ENCODE data around the gene OR10Z1. TPM values are rescaled to one million over a fixed set of nuclear protein-coding genes. Genes with fewer than 3 reads are reported as not detected.

OR10Z1 gene, protein sequence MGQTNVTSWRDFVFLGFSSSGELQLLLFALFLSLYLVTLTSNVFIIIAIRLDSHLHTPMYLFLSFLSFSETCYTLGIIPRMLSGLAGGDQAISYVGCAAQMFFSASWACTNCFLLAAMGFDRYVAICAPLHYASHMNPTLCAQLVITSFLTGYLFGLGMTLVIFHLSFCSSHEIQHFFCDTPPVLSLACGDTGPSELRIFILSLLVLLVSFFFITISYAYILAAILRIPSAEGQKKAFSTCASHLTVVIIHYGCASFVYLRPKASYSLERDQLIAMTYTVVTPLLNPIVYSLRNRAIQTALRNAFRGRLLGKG
- not detected for polyA plus RNA-seq (2013, experiment 1 of 2; ENCODE audit: insufficient read length)
- not detected for polyA plus RNA-seq (2013, experiment 2 of 2; ENCODE audit: insufficient read length)

DNA sequence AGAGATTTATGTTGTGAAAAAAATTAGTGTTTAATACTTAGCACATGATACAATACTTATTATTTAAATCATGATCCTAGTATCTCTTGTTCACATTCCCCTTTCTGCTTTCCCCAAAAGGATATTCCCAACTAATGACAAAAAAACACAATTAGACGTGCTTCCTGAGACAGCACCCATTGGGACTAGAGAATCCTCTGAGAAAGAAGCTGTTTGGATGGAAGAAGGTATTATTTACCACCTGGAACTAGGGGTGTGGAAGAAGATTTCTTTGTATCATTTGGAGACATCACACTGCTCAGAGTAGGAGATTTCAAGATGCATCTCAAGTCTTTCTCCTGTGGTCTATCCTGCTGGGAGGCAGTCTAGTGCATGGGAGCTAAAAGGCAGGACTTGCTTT is at the start of gene OR10Z1:
Gene OR10Z1, plus strand, starts transcription at position 301 of the 400 bp plus-strand sequence. CDS start 1,171 bp downstream, outside the sequence.
- DNase-seq, result no peak

GRCh38 chr1:158559696-158560095 is 45.4 kb upstream of the OR10Z1 start:
- no peak for DNase-seq

DNA sequence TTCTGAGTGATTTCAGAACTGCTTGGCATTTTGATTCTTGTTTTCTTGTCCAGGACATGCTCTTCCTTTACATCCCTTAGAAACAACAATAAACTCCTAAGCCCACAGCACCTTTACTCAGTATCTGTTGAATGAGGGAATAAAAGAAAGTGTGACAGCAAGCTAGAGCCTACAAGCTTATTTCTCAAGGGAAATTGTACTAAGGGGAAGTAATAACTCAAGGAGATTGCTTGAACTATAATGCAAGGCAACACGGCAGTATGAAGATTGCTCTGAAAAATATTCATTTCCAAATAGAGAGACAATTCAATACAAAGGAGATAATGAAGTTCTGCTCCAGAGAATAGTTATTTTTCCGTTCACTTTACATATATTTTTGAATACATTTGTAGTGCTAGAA is 41.2 kb upstream of the OR10Z1 start:
- no peak for DNase-seq

GRCh38 chr1:158564608-158565007 is 40.5 kb upstream of the OR10Z1 start:
- DNase-seq, result no peak

- no peak for DNase-seq
Observed at GRCh38 chr1:158570480-158570879, 34.6 kb upstream of the OR10Z1 start, which contains the start of gene OR6P1. Gene OR6P1, minus strand, starts transcription at chr1:158570580. Its CDS starts 6,976 bp downstream, at chr1:158563604.

DNA sequence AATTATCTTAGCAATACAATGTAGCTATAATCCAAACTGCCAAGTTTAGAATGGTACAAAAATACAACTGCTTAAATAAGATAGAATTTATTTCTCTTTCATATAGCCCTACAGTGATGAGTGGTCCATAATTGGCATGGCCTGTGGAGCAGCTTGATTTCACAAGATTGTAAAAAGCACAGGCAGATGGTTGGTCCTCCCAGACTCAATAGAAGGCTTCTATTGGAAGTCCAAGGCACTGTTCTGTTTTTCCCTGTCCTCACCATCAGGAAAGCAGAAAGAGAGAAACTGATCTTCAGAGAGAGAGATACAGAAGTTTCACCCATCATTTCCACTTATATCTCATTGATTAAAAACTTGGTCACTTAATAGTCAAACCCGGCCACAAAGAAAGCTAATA is 32.8 kb upstream of the OR10Z1 start:
- DNase-seq, result no peak

- no peak for DNase-seq
Observed at GRCh38 chr1:158577561-158577960, 27.5 kb upstream of the OR10Z1 start.

GRCh38 chr1:158579733-158580132 is 25.3 kb upstream of the OR10Z1 start, which contains the start of gene OR10X1:
Gene OR10X1, minus strand, starts transcription at chr1:158579899. Its CDS starts 0 bp downstream, at chr1:158579899.
- no peak for DNase-seq

DNA sequence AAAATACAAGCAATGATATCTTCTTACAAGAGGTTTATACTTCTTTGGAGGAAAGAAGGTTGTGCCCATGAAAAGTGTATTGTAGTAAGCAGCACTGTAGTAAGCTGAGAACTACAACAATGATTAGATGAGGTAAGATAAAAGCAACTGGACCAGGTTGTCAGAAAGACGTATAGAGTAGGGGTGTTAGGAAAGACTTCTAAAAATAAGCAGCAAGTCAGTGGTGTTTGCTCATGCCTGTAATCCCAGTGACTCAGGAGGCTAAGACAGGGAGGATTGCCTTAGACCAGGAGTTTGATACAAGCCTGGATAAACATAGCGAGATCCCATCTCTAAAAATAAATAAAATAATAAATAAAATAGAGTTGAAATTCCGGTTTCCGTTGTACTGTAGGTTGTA is 21.1 kb upstream of the OR10Z1 start:
- DNase-seq, result no peak

DNA sequence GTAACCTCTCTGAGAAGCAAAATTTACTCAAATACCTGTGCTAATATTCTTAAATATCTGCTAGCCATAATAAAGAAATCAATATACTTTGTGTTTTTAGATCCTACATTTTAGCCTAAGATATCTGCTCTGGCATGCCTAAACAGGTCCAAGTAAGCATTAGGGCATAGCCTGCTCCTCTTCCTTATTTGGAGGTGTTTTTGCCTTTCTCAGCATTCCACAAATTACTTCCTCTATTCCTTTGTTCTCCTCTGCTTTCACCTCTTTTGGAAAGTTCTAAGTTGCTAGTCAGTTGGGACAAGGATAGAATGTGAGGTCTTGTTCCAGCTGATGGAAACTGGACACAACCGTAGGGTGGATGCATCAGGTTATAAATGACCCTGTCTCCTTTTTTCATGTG is 18.1 kb upstream of the OR10Z1 start:
- no peak for DNase-seq

DNA sequence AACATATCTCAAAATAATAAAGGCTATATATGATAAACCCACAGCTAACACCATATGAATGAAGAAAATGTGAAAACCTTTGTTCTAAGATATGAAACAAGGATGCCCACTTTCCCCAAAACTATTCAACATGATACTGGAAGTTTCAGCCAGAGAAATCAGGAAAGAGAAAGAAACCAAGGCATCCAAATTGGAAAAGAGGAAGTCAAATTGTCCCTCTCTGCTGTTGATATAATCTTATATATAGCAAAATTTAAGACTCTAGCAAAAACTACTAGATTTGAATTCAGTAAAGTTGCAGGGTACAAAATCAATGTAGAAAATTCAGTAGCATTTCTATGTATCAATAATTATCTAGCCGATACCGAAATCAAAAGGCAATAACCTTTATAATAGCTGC is 4.3 kb upstream of the OR10Z1 start:
- no peak for DNase-seq

- DNase-seq, result no peak
Observed at GRCh38 chr1:158607296-158607695, 2.2 kb downstream of the OR10Z1 start.

- DNase-seq, result no peak
Observed at GRCh38 chr1:158611916-158612315, 6.8 kb downstream of the OR10Z1 start.

DNA sequence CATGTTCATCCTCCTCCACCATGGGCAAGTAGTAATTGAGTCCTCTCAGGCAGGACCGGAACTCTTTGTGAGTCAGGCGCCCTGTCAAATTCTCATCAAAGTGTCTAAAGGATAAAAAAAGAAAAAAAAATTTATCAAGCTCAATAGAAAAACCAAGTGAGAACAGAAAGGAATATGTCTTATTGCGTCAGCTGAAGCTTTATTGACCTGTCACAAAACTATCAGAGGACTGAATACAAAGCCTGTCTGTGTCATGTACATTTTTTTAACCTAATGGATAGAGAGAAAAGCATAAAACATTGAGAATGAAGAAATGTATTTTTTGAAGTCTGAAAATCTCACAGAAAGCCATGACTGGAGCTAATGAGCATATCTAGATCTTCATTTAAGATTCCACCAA is 8.7 kb downstream of the OR10Z1 start:
- no peak for DNase-seq

GRCh38 chr1:158638146-158638545 is 33.1 kb downstream of the OR10Z1 start:
- DNase-seq, result no peak

- DNase-seq, result no peak
Observed at GRCh38 chr1:158638904-158639303, 33.8 kb downstream of the OR10Z1 start.

- no peak for DNase-seq
Observed at GRCh38 chr1:158644449-158644848, 39.4 kb downstream of the OR10Z1 start.

DNA sequence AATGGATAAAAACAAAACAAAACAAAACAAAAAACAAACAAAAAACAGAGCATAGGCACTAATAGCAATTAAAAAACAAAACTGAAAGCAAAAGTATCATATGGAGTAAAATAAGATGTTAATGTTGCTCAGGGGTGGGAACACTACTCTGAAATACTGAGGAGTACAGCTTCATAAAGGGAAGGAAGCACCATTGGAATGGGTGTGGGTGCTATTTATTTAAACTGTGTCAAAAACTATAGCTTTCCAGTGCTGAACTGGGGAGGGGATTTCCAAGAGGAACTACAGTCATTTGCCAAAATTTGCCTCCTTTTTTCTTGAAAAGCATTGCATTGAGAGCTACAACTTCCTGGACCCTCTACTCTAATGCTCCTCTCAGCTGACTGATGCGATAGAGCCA is 41.4 kb downstream of the OR10Z1 start:
- DNase-seq, result no peak

DNA sequence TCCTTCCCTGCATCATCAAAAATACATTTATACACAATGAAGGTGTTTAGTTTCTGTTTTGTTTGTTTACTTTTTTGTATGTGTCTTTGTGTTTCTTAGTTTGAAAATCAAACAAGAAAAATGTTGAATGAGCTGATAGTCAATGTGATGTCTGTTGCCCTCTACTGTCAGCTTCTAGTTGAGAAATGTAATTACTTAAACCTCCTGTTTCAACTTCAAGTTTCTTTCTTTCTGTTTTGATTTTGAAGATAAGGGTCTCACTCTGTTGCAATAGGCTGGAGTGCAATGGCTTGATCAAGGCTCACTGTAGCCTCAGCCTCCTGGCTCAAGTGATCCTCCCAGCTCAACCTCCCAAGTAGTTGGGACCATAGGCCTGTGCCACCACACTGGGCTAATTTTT is 44.0 kb downstream of the OR10Z1 start:
- no peak for DNase-seq

DNA sequence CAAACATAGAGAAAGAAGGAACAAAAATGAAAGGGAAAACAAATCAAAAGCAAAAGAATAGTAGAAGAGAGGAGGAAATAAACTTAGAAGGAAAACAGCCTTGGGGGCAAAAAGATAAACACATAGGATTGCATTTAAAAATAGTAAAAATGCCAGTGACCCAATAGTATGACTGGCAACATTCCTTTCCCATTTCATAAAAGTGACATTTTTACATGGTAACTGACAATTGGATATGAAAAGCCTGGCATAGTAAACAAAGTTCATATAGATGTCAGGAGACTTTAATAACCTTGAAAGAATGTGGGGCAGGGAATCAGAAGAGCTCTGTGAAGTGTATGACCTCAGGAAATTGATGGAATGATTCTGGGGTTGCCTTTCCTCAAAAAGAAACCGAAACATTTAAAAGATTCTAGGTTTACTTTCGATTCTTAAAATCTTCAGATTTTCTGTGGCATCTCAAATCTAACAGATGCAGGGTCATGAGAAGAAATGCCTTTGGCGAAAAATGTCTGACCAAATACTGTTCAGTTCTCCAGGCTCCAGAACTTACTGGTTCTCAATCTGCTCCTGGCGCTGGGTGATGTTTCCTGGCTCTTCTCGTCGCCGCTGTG is 47.8 kb downstream of the OR10Z1 start:
- DNase-seq, result no peak

DNA sequence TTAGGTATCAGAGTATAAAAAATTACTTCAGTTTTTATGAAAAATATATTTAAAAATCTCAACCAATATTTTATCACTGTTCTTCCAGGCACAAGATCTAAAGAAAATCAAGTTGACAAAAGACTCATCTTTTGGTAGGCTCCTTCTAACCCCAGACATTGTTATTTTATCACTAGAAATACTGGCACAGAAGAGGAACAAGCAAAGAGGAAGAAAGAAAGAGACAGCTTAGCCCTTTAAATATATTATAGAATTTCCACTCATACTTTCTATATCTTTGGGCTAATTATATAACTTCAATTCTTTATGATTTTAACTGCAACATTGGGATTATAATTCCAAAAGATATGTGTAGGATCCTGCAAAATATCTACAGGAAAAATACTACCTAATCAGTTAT is 49.0 kb downstream of the OR10Z1 start:
- DNase-seq, result no peak

DNA sequence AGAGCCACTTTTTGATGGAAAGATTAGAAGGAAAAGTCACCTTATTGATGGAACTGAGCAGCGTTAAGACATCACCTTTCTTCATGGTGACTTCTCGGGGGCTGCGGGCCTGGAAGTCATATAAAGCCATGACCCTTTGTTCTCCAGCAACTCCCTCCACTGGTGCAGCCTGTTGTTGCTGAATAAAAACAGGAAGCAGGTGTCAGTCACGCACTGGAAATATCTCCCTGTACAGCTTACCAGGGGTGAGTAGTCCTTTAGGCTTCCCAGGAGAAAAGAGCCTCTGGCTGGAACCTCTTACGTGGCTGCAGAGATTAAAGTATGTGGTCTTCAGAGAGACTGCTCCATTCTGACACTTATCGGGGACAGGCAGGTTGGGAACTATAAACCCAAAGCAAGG is 49.5 kb downstream of the OR10Z1 start:
- no peak for DNase-seq

Data from fibroblast of skin of abdomen (primary cell).